Left lung (tissue), 10 donors: ENCODE measurements around the gene ZNF333. TPM values are rescaled to one million over a fixed set of nuclear protein-coding genes. Genes with fewer than 3 reads are reported as not detected.

Source experiments
- ATAC-seq: fragments of 200-7000 bp; cut with Tn5 transposase; one replicate; pipeline ENCODE4 v1.9.1; 2020; ENCODE audit warnings: moderate library complexity
- DNase-seq, 4 donors: peaks; one replicate each; pipeline ENCODE4 v3.0.0-alpha.2; 2013 to 2020
- H3K27ac ChIP-seq, 2 donors: fragments of 200-600 bp; sonication (generic) in 1 of 2; one replicate each; pipeline versions ENCODE4 v1.5.0 to v1.8.0; 2020 to 2021
- H3K27me3 ChIP-seq, 2 donors: fragments of 200-600 bp; sonication (generic) in 1 of 2; one replicate each; pipeline versions ENCODE4 v1.5.0 to v1.8.0; 2020 to 2021
- H3K36me3 ChIP-seq, 2 donors: fragments of 200-600 bp; sonication (generic) in 1 of 2; one replicate each; pipeline versions ENCODE4 v1.5.0 to v1.8.0; 2020 to 2021
- H3K4me1 ChIP-seq, 2 donors: fragments of 200-600 bp; one replicate each; pipeline ENCODE4 v1.8.0; 2021
- H3K4me3 ChIP-seq, 2 donors: fragments of 200-600 bp; sonication (generic) in 1 of 2; one replicate each; pipeline versions ENCODE4 v1.5.0 to v1.8.0; 2020 to 2021; ENCODE audit warnings: mild to moderate bottlenecking in 1 of 2
- H3K9me3 ChIP-seq, 2 donors: fragments of 200-600 bp; sonication (generic) in 1 of 2; one replicate each; pipeline versions ENCODE4 v1.5.0 to v1.8.0; 2020 to 2021
- intact Hi-C, 2 donors: fragments of 100-400 bp; cut with DNase I; formaldehyde crosslinking; loops; one replicate each; pipeline versions ENCODE4 v1.11.2 to v1.14.2; 2022
- polyA plus RNA-seq, 6 donors: library from polyadenylated mRNA; unstranded; fragments of 120-200 nt; gene quantifications; one replicate each; pipeline ENCODE4 v1.2.1, GENCODE V29; 2013; ENCODE audit not compliant: insufficient read length in 6 of 6
- total RNA-seq, 2 donors: library from RNA; stranded (reverse); fragmentation: NEBNext Ultra II Directional; extraction: Animal tissue kit (Norgen Biotek cat#: 25700); gene quantifications; one replicate each; pipeline ENCODE4 v1.2.1, GENCODE V29; 2021
- TF ChIP-seq, protein P1 (sequence below), 2 donors: fragments of 200-600 bp; sonication (generic) in 1 of 2; IDR thresholded peaks; one replicate each; pipeline versions ENCODE4 v1.5.0 to v1.8.0; 2021; ENCODE audit warnings: antibody characterized with exemption in 2 of 2
- donor health status: DM: no; HTN: yes; CAD: no.
- donor health status: DM: no; HTN: no; CAD: no.

The ZNF333 gene
- total and polyA plus RNA-seq, 8 donors = 11.7 to 38.7 (median 35.6) TPM

DNA sequence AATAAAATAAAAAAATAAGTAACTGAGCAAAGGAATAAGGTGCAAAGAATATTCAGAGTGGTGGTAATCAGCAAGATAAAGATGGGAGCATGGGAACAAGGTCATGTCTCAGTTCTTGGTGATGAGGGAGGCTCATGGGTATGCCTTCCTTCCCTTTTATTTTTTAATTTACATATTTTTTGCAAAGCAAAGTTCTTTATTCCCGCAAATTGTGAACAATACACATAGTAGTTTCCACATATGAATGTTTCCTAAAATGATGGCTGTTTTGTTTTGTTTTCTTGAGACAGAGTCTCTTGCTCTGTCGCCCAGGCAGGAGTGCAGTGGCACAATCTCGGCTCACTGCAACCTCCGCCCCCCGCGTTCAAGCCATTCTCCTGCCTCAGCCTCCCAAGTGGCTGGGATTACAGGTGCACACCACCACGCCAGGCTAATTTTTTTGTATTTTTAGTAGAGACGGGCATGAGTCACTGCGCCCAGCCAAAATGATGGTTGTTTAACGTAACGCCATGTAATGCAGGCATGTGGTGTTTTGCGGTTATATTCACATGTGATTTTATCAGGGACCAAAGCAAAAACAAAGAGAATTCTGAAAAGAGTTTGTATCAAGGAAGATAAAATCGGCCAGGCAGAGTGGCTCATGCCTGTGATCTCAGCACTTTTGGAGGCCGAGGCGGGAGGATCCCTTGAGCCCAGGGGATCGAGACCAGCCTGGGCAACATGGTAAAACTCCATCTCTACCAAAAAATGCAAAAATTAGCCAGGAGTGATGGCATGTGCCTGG, 93.0 kb downstream of the ZNF333 start:
- intact Hi-C loops = loop anchor here in 1 of 2 donors (10.0 kb wide), 1 partner anchor 112 kb away; no protein-coding TSS in a partner anchor
- peak overlapping the region in 1 of 2 donors; percentile 85 for H3K27ac ChIP-seq
- no peaks in the 10 kb centered on the region for H3K9me3 ChIP-seq
- H3K4me3 ChIP-seq = no peak overlapping the region
- no peaks in the 10 kb centered on the region for H3K36me3 ChIP-seq
- TF ChIP-seq, protein P1, sequence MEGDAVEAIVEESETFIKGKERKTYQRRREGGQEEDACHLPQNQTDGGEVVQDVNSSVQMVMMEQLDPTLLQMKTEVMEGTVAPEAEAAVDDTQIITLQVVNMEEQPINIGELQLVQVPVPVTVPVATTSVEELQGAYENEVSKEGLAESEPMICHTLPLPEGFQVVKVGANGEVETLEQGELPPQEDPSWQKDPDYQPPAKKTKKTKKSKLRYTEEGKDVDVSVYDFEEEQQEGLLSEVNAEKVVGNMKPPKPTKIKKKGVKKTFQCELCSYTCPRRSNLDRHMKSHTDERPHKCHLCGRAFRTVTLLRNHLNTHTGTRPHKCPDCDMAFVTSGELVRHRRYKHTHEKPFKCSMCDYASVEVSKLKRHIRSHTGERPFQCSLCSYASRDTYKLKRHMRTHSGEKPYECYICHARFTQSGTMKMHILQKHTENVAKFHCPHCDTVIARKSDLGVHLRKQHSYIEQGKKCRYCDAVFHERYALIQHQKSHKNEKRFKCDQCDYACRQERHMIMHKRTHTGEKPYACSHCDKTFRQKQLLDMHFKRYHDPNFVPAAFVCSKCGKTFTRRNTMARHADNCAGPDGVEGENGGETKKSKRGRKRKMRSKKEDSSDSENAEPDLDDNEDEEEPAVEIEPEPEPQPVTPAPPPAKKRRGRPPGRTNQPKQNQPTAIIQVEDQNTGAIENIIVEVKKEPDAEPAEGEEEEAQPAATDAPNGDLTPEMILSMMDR (IDR thresholded peaks at IDR 0.05) = no peak
- peaks cover 0 to 54% of the 10 kb centered on the region in 2 donors for H3K4me1 ChIP-seq
- ATAC-seq (no peak), DNase-seq (no peak)
- peaks cover 0 to 64% of the 10 kb centered on the region in 2 donors for H3K27me3 ChIP-seq

Other genes starting within 250 kb of the ZNF333 start
- 1 to 10 TPM in 1 of 2 donors, under 1 TPM in 1; 0.76 to 3.6 TPM for gene PTGER1, start 214.7 kb upstream of the ZNF333 start, total RNA-seq
- gene PTGER1, start 214.7 kb upstream of the ZNF333 start, polyA plus RNA-seq = 10 to 100 TPM in 1 of 6 donors, 1 to 10 TPM in 5; 3.2 to 12.9 (median 8.0) TPM
- gene GIPC1, start 193.9 kb upstream of the ZNF333 start, total RNA-seq = 100 to 1,000 TPM; 120 to 154 TPM
- gene GIPC1, start 193.9 kb upstream of the ZNF333 start, polyA plus RNA-seq = 10 to 100 TPM; 43.7 to 70.9 (median 61.7) TPM
- gene DNAJB1, start 171.7 kb upstream of the ZNF333 start, total RNA-seq = 100 to 1,000 TPM; 107 to 110 TPM
- 100 to 1,000 TPM in 1 of 6 donors, 10 to 100 TPM in 5; 70.8 to 102 (median 84.0) TPM for gene DNAJB1, start 171.7 kb upstream of the ZNF333 start, polyA plus RNA-seq
- 100 to 1,000 TPM; 119 to 122 TPM for gene TECR, start 160.5 kb upstream of the ZNF333 start, total RNA-seq
- 10 to 100 TPM; 77.8 to 93.3 (median 85.6) TPM for gene TECR, start 160.5 kb upstream of the ZNF333 start, polyA plus RNA-seq
- 100 to 1,000 TPM; 112 to 125 TPM for gene NDUFB7, start 118.0 kb upstream of the ZNF333 start, total RNA-seq
- gene NDUFB7, start 118.0 kb upstream of the ZNF333 start, polyA plus RNA-seq = 10 to 100 TPM; 60.1 to 97.5 (median 78.9) TPM
- gene CLEC17A, start 107.0 kb upstream of the ZNF333 start, total RNA-seq = under 1 TPM in 1 of 2 donors, not detected in 1; 0.16 TPM
- gene CLEC17A, start 107.0 kb upstream of the ZNF333 start, polyA plus RNA-seq = under 1 TPM in 5 of 6 donors, not detected in 1; 0.10 to 0.33 (median 0.12) TPM
- gene ADGRE3, start 15.2 kb upstream of the ZNF333 start, total RNA-seq = under 1 TPM; 0.50 to 0.84 TPM
- under 1 TPM in 4 of 6 donors, not detected in 2; 0.13 to 0.24 (median 0.15) TPM for gene ADGRE3, start 15.2 kb upstream of the ZNF333 start, polyA plus RNA-seq
- gene ADGRE2, start 88.5 kb downstream of the ZNF333 start, total RNA-seq = 10 to 100 TPM in 1 of 2 donors, 1 to 10 TPM in 1; 4.7 to 32.0 TPM
- gene ADGRE2, start 88.5 kb downstream of the ZNF333 start, polyA plus RNA-seq = under 1 TPM; 0.35 to 0.89 (median 0.56) TPM
- not detected for gene OR7A5, start 145.1 kb downstream of the ZNF333 start, total RNA-seq
- not detected for gene OR7A5, start 145.1 kb downstream of the ZNF333 start, polyA plus RNA-seq
- under 1 TPM in 1 of 2 donors, not detected in 1; 0.15 TPM for gene OR7C1, start 145.1 kb downstream of the ZNF333 start, total RNA-seq
- under 1 TPM; 0.08 to 0.18 (median 0.12) TPM for gene OR7C1, start 145.1 kb downstream of the ZNF333 start, polyA plus RNA-seq
- not detected for gene OR7A10, start 158.9 kb downstream of the ZNF333 start, total RNA-seq
- not detected for gene OR7A10, start 158.9 kb downstream of the ZNF333 start, polyA plus RNA-seq
- not detected for gene OR7A17, start 196.1 kb downstream of the ZNF333 start, total RNA-seq
- gene OR7A17, start 196.1 kb downstream of the ZNF333 start, polyA plus RNA-seq = under 1 TPM in 4 of 6 donors, not detected in 2; 0.06 to 0.10 (median 0.07) TPM